Endothelial cell of umbilical vein (primary cell): ENCODE data around the gene CARD18. TPM values are rescaled to one million over a fixed set of nuclear protein-coding genes. Genes with fewer than 3 reads are reported as not detected.

Experiments used
- Bru-seq: library from RNA; stranded (reverse); fragments of 400-500 nt; gene quantifications from one replicate; lab custom pipeline; 2021; lab: Mats Ljungman, UMichigan
- BruChase-seq, 2 experiments: library from RNA; stranded (reverse); fragments of 400-500 nt; gene quantifications; one replicate each; lab custom pipeline; 2021; lab: Mats Ljungman, UMichigan
- BruUV-seq: library from RNA; stranded (reverse); fragments of 400-500 nt; replicated peaks from 2 replicates; lab custom pipeline; 2021; lab: Mats Ljungman, UMichigan
- CTCF ChIA-PET: fragments of 300-600, 350-600 bp; sonication (Branson Sonifier 250); formaldehyde crosslinking; loops from one replicate; lab custom pipeline; 2021; ENCODE audit warnings: antibody characterized with exemption, inconsistent platforms; lab: Charles Lee
- POLR2A ChIA-PET: fragments of 300-600, 350-600 bp; sonication (Branson Sonifier 250); formaldehyde crosslinking; loops from one replicate; lab custom pipeline; 2021; ENCODE audit warnings: antibody characterized with exemption, inconsistent platforms; lab: Charles Lee
- DNase-seq: peaks from one replicate; pipeline ENCODE4 v3.0.0-alpha.2; 2011; ENCODE audit warnings: low read depth, low spot score
- FAIRE-seq: peaks from 2 replicates; lab custom pipeline; 2011; peaks lifted over from hg19 to GRCh38; lab: Jason Lieb, UNC
- H2AFZ ChIP-seq: 2 replicates; pipeline ENCODE4 v1.6.0; 2012; ENCODE audit warnings: low read depth, low read length, control low read depth, inconsistent platforms
- H3K27ac ChIP-seq: 2 replicates; pipeline ENCODE4 v1.5.1; 2011; ENCODE audit warnings: low read depth, mild to moderate bottlenecking, control low read depth, low read length, moderate library complexity; ENCODE audit not compliant: insufficient read depth
- H3K27me3 ChIP-seq, 2 experiments: 2 replicates each; pipeline versions ENCODE4 v1.6.0 to v1.6.1; 2011; ENCODE audit warnings: low read length in 2 of 2, mixed read lengths in 1 of 2; ENCODE audit not compliant: control insufficient read depth in 2 of 2, insufficient read depth in 2 of 2
- H3K36me3 ChIP-seq, 2 experiments: 2 replicates in 1 of 2; 3 replicates in 1 of 2; pipeline ENCODE4 v1.5.1; 2011; ENCODE audit warnings: low read length in 2 of 2, mild to moderate bottlenecking in 1 of 2, moderate library complexity in 1 of 2; ENCODE audit not compliant: control insufficient read depth in 2 of 2, insufficient read depth in 2 of 2; ENCODE audit errors: extremely low read depth in 1 of 2
- H3K4me1 ChIP-seq: 3 replicates; pipeline ENCODE4 v1.5.1; 2011; ENCODE audit warnings: mild to moderate bottlenecking, low read length; ENCODE audit not compliant: control insufficient read depth, insufficient read depth; ENCODE audit errors: extremely low read depth
- H3K4me2 ChIP-seq: 2 replicates; pipeline ENCODE4 v1.6.1; 2011; ENCODE audit warnings: low read length, control low read depth, mixed read lengths; ENCODE audit not compliant: insufficient read depth
- H3K4me3 ChIP-seq, 3 experiments: fragments of 200-600 bp in 1 of 3; sonication (generic), shearing (Covaris generic) in 1 of 3; replicated peaks in 1 of 3; 2 replicates each; pipeline ENCODE4 v1.5.1; 2011 to 2016; ENCODE audit warnings: control low read depth in 3 of 3, low read length in 3 of 3, mild to moderate bottlenecking in 2 of 3, inconsistent platforms in 1 of 3, low read depth in 1 of 3, moderate library complexity in 1 of 3; ENCODE audit not compliant: insufficient read depth in 1 of 3
- H3K79me2 ChIP-seq: 2 replicates; pipeline ENCODE4 v1.6.0; 2012; ENCODE audit warnings: low read length, inconsistent platforms; ENCODE audit not compliant: control insufficient read depth, insufficient read depth
- H3K9ac ChIP-seq: replicated peaks from 2 replicates; pipeline ENCODE3; 2011; ENCODE audit warnings: low read length, control low read depth; ENCODE audit not compliant: insufficient read depth; ENCODE audit errors: extremely low read depth
- H3K9me1 ChIP-seq: replicated peaks from 3 replicates; pipeline ENCODE4 v1.6.0; 2011; ENCODE audit warnings: mild to moderate bottlenecking, low read length; ENCODE audit not compliant: control insufficient read depth, insufficient read depth; ENCODE audit errors: extremely low read depth
- H3K9me3 ChIP-seq: replicated peaks from 2 replicates; pipeline ENCODE4 v1.5.1; 2012; ENCODE audit warnings: low read length, inconsistent platforms; ENCODE audit not compliant: control insufficient read depth, insufficient read depth
- H4K20me1 ChIP-seq: replicated peaks from 2 replicates; pipeline ENCODE3; 2011; ENCODE audit warnings: mild to moderate bottlenecking, low read length; ENCODE audit not compliant: control insufficient read depth, insufficient read depth; ENCODE audit errors: extremely low read depth
- CTCF ChIP-seq, 2 donors: IDR thresholded peaks; 1 replicate in 1 of 2; 2 replicates in 1 of 2; pipeline ENCODE4 v1.5.1; 2011; ENCODE audit warnings: low read length in 2 of 2, mild to moderate bottlenecking in 2 of 2, moderate library complexity in 2 of 2, control low read depth in 1 of 2, inconsistent platforms in 1 of 2, low read depth in 1 of 2; ENCODE audit not compliant: insufficient read depth in 1 of 2; ENCODE audit errors: extremely low read depth in 1 of 2
- EZH2 ChIP-seq: IDR thresholded peaks from 2 replicates; pipeline ENCODE4 v1.6.1; 2012; ENCODE audit warnings: borderline replicate concordance, low read depth, mild to moderate bottlenecking, moderate library complexity, low read length, inconsistent platforms; ENCODE audit not compliant: severe bottlenecking
- FOS ChIP-seq: IDR thresholded peaks from 2 replicates; pipeline ENCODE4 v1.6.1; 2011; ENCODE audit warnings: mild to moderate bottlenecking, low read length, moderate library complexity, borderline replicate concordance; ENCODE audit not compliant: insufficient read depth
- GATA2 ChIP-seq: IDR thresholded peaks from 2 replicates; pipeline ENCODE4 v1.7.0; 2011; ENCODE audit warnings: low read depth, mild to moderate bottlenecking, moderate library complexity, mixed read lengths, low read length; ENCODE audit not compliant: insufficient read length, insufficient read depth
- JUN ChIP-seq: IDR thresholded peaks from 2 replicates; pipeline ENCODE4 v1.6.1; 2011; ENCODE audit warnings: borderline replicate concordance, low read depth; ENCODE audit not compliant: insufficient read length, insufficient read depth
- MYC ChIP-seq: IDR thresholded peaks from one replicate; pipeline ENCODE4 v1.6.1; 2011; ENCODE audit warnings: mild to moderate bottlenecking, low read depth, low read length
- POLR2A ChIP-seq: IDR thresholded peaks from 2 replicates; pipeline ENCODE4 v1.6.1; 2012; ENCODE audit warnings: low read depth, mild to moderate bottlenecking, control low read depth, low read length
- POLR2AphosphoS5 ChIP-seq: IDR thresholded peaks from 2 replicates; pipeline ENCODE4 v1.6.1; 2012; ENCODE audit warnings: low read depth, mild to moderate bottlenecking, control low read depth, low read length, moderate library complexity; ENCODE audit not compliant: insufficient read depth
- dilution Hi-C: fragments of 300-500 bp; cut with MboI; formaldehyde crosslinking; loops from one replicate; pipeline ENCODE4 v1.15.0; 2019; ENCODE audit warnings: low sequenced_read_pairs; ENCODE audit not compliant: extremely low pct_ligation_motif_present
- intact Hi-C: fragments of 100-400 bp; cut with micrococcal nuclease; formaldehyde crosslinking; loops from one replicate; pipeline ENCODE4 v1.10.0; 2022
- long read RNA-seq: library from polyadenylated mRNA; stranded (forward); transcript quantifications from one replicate; pipeline ENCODE4 v2.0.0, GENCODE V29; 2021
- polyA minus RNA-seq, 3 experiments: library from RNA; depleted of rRNA, polyadenylated mRNA; stranded (reverse); fragments of >200 nt; gene quantifications; 1 replicate in 1 of 3; 2 replicates in 2 of 3; pipeline ENCODE4 v1.2.3, GENCODE V29; 2011
- polyA plus RNA-seq, 4 experiments: library from polyadenylated mRNA; depleted of rRNA in 3 of 4; stranded (reverse) in 3 of 4; unstranded in 1 of 4; fragments of >200 nt; gene quantifications; 2 replicates each; pipeline versions ENCODE4 v1.2.1 to v1.2.3, GENCODE V29; 2011 to 2012; ENCODE audit warnings: missing spikeins in 1 of 4
- total RNA-seq: library from RNA; stranded (reverse); gene quantifications from 2 replicates; pipeline ENCODE4 v1.2.3, GENCODE V29; 2021
- TF ChIP-seq, protein P1 (sequence below): IDR thresholded peaks from 2 replicates; pipeline ENCODE4 v1.6.1; 2011; ENCODE audit not compliant: insufficient read depth, insufficient read length

CARD18 gene
- total RNA-seq, result not detected in 2 replicates
- not detected in 2 replicates for polyA plus RNA-seq
- not detected in 2 replicates for polyA plus RNA-seq (2011; cell fraction: cytosol; rRNA removed)
- not detected in 2 replicates for polyA plus RNA-seq (2011; cell fraction: nucleus; rRNA removed)
- polyA plus RNA-seq (2012), result not detected in 2 replicates
- polyA minus RNA-seq, result not detected in 2 replicates
- not detected for polyA minus RNA-seq (2011; cell fraction: cytosol; rRNA and poly(A)+ RNA removed)
- not detected in 2 replicates for polyA minus RNA-seq (2011; cell fraction: nucleus; rRNA and poly(A)+ RNA removed)
- percentile 4 among the genes with signal in this experiment for Bru-seq, nascent RNA
- BruChase-seq, experiment 1, labeled RNA remaining after a 6-hour chase, result percentile 1 among the genes with signal in this experiment
- percentile 2 among the genes with signal in this experiment for BruChase-seq, experiment 2, labeled RNA remaining after a 2-hour chase
- long read RNA-seq, result 0 reads

DNA sequence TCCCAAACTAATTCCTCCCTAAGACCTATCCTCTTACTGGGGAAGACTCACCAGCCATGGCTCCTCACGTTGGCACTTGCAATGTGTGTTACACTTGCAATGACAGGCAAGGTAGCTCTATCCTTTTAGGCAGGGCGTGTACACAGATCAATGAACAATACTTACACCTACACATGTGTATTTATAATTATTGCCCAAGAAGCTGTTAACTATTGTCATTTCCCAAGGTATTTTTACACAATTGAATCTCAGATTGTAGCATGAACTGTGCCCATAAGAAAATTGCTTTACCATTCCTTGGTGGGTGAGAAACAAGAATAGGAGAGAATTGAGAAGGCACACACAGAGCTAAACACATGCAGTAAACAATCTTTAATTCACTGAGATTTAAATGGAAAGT lies at the start of gene CARD18:
Gene CARD18, minus strand, starts transcription at position 101 of the 400 bp plus-strand sequence. Its CDS starts 43 bp downstream, at position 58.
- intact Hi-C loops, result loop anchor here (5.0 kb wide), 1 partner anchor 172 kb away; the partner anchor contains the start of gene CASP4
- no peak for FAIRE-seq

More for the DNA sequence above, at the start of gene CARD18:
- TF ChIP-seq POLR2A, result no peak
- no peak for TF ChIP-seq MYC
- no peak for TF ChIP-seq FOS
- TF ChIP-seq, protein P1, sequence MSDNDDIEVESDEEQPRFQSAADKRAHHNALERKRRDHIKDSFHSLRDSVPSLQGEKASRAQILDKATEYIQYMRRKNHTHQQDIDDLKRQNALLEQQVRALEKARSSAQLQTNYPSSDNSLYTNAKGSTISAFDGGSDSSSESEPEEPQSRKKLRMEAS, result no peak
- TF ChIP-seq POLR2AphosphoS5, result no peak
- TF ChIP-seq JUN, result no peak
- TF ChIP-seq EZH2, result no peak
- no peak for TF ChIP-seq CTCF (IDR thresholded peaks at IDR 0.05; ENCODE audit: extremely low read depth in 1 of 2, insufficient read depth in 1 of 2, low read depth in 1 of 2, low read length in 2 of 2)
- TF ChIP-seq GATA2, result no peak
- no peaks in the 10 kb centered on the region for H4K20me1 ChIP-seq
- no peak within 1 kb of the TSS for H2AFZ ChIP-seq
- H3K27me3 ChIP-seq, result no peaks in the 10 kb centered on the region
- H3K9me1 ChIP-seq, result no peaks in the 10 kb centered on the region
- POLR2A ChIA-PET, result no interaction called here
- H3K27ac ChIP-seq, result no peak within 1 kb of the TSS
- H3K36me3 ChIP-seq, result no peaks in the 10 kb centered on the region
- H3K4me3 ChIP-seq, result no peak within 1 kb of the TSS
- dilution Hi-C loops, result no loop called here
- peaks cover 22% of the 10 kb centered on the region for H3K4me1 ChIP-seq
- no peak within 1 kb of the TSS for H3K9ac ChIP-seq
- no TSS peak for BruUV-seq
- no peaks in the 10 kb centered on the region for H3K79me2 ChIP-seq
- no peak within 1 kb of the TSS for H3K4me2 ChIP-seq
- DNase-seq, result no peak
- no peaks in the 10 kb centered on the region for H3K9me3 ChIP-seq
- CTCF ChIA-PET, result no interaction called here
